Spleen (tissue), 7 donors: ENCODE data around the gene NGB.

Source experiments
- CTCF ChIP-seq, 11 experiments: fragments of 200-600 bp in 7 of 11; fragments of 450-650 bp in 4 of 11; sonication (generic) in 4 of 11; IDR thresholded peaks in 8 of 11; conservative IDR thresholded peaks in 3 of 11; 1 replicate in 7 of 11; 2 replicates in 4 of 11; pipeline versions ENCODE4 v1.4.0 to v1.8.0; 2016 to 2021; ENCODE audit warnings: antibody characterized with exemption in 11 of 11, inconsistent platforms in 4 of 11, mild to moderate bottlenecking in 1 of 11
- POLR2AphosphoS5 ChIP-seq, 3 donors: sonication (generic); formaldehyde crosslinking; IDR thresholded peaks; one replicate each; pipeline ENCODE4 v1.5.1; 2017; ENCODE audit warnings: antibody characterized with exemption in 3 of 3
- donor health status: DM: no; HTN: no; CAD: no; lungs with moderate emphysema.
- donor health status: DM: no; HTN: no; CAD: no.
- donor health status: DM: no; HTN: no; CAD: no.

- TF ChIP-seq CTCF (IDR thresholded peaks at IDR 0.05 in 8 of 11, conservative IDR thresholded peaks at IDR 0.05 in 3 of 11) (no peak), POLR2AphosphoS5 (IDR thresholded peaks at IDR 0.05) (no peak)
Measured at GRCh38 chr14:77310026-77310425, 39.0 kb upstream of the NGB start.
